HL-60/S4 (cell line): ENCODE measurements around the gene GSK3B.

ENCODE experiments used
- in situ Hi-C: fragments of 300-500 bp; cut with MboI; formaldehyde crosslinking; loops from 2 replicates; pipeline ENCODE4 v1.14.3; 2022; ENCODE audit warnings: low sequenced_read_pairs

Gene GSK3B

DNA sequence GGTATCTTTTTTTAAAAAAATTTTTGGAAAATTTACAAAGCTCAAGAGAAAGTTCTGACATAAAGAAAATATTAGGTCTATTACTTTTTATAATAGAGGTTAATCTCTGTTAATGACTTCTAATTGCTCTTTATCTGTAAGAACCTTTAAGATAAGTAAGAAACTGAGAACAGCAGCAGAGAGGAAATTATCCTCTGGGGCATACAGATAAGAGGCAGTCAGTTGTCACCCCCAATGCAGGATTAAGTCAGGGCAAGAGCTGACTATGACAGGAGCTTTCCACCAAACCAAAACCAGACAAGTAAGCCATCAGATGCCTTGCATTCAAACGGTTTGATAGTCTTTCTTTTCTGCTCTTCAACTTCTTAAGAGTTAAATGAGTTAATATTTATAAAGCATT, 149.0 kb downstream of the GSK3B start:
- in situ Hi-C loops = no loop called here

DNA sequence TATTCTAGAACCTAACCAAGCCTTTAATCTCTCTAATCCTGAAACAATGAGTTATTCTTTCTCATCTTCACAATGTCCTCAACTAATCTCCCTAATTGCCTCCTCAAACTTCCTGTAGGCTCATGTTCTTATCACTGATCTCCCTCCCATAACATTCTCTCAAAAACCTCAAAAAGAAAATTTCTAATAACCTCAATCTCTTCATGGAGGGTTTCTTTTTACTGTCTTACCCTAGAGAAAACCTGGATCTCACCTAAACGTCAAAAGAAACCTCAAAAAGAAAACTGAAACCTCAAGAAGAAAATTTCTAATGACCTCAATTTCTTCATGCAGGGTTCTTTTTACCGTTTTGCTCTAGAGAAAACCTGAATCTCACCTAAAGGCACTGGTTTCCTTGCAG, 150.2 kb downstream of the GSK3B start:
- in situ Hi-C loops = no loop called here

DNA sequence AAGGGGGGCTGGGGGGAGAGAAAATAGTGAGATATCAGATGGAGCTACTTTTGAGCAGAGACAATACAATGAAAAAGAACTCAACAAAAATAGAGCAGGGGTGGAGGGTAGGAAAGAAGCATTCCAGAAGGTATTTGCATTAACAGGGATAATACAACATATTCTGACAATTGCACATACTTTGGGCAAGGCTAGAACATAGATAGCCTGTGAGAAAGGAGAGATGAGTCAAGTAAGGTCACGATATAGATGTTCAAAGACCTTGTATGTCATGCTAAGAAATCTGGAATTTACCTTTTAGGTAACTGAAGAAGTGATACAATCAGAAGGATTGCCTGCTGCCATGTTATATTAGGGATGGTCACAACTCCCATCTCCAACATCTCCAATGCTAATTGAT, 155.2 kb downstream of the GSK3B start:
- in situ Hi-C loops = no loop called here

- in situ Hi-C loops = no loop called here
These were observed 157.0 kb downstream of the GSK3B start for GRCh38 chr3:119937229-119937628.

DNA sequence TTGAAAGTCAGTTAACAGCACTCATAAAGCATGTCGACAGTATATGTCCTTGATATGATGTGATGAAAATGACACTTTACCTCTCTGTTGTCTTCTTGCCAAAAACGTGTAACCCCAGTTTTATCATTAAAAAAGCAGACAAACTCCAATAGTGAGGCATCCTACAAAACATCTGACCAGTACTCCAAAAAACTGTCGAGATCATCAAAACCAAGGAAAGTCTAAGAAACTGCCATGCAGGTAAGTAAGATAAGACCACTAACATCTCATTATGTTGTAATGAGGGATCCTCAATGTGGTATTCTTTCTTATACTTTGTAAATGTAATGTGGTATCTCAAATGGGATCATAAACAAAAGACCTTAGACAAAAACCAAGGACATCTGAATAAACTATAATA, 160.0 kb downstream of the GSK3B start:
- in situ Hi-C loops = no loop called here

- in situ Hi-C loops = no loop called here
These were observed 161.0 kb downstream of the GSK3B start for GRCh38 chr3:119933207-119933606.

GRCh38 chr3:119930286-119930685, 164.0 kb downstream of the GSK3B start:
- in situ Hi-C loops = no loop called here

DNA sequence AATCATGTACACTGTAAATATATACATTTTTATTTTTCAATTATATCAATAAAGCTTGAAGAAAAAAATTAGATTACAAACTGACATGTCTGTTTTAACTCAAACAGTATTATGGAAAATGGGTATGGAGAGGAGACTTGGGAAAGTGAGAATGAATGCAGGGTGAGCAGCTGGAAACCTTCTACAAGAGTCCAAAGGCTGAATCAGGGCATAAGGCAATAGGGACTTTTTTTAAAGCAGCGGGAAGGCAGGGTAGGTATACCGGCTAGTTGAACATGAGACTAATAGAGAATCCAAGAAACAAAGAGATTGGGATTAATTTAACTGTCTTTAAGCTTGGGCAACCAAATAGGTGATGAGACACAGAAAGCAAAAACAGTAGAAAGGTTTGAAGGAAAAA, 167.1 kb downstream of the GSK3B start:
- in situ Hi-C loops = no loop called here

DNA sequence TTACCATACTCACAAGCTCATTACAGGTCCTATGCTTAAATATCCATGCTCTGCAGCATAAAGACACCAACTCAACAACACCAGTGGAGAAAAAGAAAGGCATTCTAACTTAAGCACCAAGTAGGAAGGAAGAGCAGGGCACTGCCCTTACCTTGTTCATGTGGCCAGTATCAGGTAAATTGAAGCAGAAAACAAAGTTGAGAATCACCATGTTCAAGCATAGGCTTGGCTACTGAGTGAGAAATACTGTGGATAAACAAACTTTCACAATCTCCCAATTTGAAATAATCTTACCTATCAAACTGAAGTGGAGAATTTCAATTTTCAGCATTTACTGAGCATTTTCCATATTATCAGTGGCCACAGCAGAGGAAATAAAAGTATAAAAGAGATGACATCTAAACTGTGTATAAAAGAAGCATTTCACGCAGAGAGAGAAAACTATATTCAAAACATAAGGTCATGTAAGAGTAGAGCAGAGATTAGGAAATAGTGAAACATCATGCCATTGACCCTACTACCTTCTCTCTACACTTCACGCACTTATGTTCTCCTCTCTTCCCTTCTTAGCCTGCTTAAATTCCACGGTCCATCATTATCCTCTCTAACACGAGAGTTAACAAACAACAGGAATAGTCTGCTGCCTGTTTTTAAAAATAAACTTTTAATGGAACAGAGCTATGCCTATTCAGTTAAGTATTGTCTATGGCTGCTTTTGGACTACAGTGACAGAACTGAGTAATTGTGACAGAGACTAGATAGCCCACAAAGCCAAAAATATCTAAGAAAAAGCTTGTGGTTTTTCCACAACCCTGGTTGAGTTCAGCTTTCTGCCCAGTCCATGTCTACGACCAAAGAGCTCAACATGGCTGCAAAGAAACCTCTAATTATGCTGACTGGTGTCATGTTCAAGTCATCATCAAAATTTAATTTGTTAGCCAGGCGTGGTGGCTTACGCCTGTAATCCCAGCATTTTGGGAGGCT, 169.8 kb downstream of the GSK3B start:
- in situ Hi-C loops = no loop called here

GRCh38 chr3:119918992-119919933, 175.0 kb downstream of the GSK3B start:
- in situ Hi-C loops = no loop called here

- in situ Hi-C loops = no loop called here
These were observed 181.2 kb downstream of the GSK3B start for GRCh38 chr3:119913021-119913420.

GRCh38 chr3:119912220-119912619, 182.0 kb downstream of the GSK3B start:
- in situ Hi-C loops = no loop called here

DNA sequence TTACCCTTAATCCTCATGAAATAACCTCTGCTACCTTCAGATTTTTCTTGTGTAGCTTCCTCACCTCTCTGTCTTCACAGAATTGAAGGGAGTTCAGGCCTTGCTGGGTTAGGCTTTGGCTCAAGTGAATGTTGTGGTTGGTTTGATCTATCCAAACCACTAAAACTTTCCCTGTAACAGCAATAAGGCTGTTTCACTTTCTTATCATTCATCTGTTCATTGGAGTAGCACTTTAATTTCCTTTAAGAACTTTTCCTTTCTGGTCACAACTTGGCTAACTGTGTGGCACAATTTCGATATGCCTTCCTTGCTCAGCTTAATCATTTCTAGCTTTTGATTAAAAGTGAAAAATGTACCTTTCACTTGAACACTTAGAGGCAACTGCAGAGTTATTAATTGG, 182.5 kb downstream of the GSK3B start:
- in situ Hi-C loops = no loop called here

DNA sequence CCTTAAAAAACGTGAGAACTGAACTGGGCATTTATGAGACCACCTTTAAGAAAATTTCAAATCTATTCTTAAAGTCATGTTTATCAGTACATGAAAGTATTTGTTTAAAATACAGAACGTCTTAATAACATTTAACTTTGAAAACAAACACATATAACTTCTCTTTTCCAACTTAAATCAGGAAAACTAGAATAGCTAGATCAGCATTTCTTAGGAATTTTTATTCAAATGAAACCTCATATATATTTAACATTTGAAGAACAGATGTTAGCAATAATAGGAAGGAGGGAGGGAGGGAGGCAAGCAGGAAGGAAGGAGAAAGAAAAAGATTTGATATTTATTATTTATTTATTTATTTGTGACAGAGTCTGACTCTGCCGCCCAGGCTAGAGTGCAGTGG, 192.2 kb downstream of the GSK3B start:
- in situ Hi-C loops = no loop called here

- in situ Hi-C loops = no loop called here
These were observed 193.1 kb downstream of the GSK3B start for GRCh38 chr3:119901148-119901547.

DNA sequence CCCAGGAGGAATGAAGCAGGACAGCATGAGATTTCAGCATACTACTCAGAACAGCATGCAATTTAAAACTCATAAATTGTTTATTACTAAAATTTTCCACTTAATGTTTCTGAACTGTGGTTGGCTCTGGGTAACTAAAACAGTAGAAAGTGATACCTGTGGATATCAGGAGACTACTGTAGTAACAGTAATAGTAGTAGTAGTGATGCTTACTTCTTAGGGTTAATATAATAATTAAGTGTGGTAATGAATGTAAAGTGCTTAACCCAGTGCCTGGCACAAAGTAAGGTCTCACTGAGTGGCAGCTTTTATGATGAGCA, 195.1 kb downstream of the GSK3B start:
- in situ Hi-C loops = no loop called here

- in situ Hi-C loops = no loop called here
These were observed 195.6 kb downstream of the GSK3B start for GRCh38 chr3:119898478-119899191.

DNA sequence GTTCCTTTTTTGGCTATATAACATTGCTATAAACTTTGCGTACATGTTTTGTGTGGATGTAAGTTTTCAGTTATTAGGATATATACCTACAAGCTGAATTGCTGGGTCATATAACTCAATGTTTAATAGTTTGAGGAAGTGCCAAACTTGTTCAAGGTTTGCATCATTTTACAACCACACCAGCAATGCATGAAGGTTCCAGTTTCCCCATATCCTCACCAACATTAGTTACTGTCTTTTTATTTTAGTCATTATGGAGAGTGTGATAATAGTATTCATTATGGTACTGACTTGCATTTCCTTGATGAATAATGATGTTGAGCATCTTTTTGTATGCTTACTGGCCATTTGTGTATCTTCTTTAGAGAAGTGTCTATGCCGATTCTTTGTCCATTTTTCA, 200.1 kb downstream of the GSK3B start:
- in situ Hi-C loops = no loop called here

GRCh38 chr3:119893769-119894168, 200.5 kb downstream of the GSK3B start:
- in situ Hi-C loops = no loop called here

DNA sequence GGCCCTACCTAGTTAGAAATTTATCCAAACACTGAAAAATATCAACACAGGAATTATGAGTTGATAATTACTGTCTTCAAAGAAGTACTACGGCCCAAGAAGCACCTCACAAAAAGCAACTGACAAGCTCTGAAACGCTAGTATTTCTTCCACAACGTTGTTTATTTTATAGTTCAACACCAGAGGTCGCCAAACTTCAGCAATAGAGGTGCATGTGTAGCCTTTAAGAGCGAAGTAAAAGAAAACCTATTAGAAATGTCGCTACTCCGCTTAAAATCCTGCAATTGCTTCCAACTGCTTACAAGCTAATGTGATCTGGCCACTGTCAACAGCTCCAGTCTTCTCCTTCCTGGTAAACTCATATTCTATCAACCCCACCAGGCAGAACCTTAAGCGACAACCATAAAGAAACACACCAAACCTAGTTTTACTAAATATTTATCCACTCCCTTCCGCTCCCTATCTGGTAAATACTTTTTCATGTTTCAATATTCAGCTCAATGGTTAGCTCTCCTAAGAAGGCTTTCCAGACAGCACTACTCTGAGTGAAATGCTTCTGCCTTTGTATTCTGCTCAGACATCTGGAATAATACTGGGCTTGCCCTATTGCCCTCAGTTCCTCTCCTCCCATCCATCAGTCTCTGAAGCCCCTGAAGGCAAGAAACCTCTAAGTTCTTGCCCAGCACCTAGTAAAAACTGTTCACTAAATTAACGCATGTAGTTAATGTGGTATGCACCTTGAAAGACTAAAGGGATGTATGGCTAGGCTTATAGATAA, 202.1 kb downstream of the GSK3B start:
- in situ Hi-C loops = no loop called here
